Measurements from ENCODE around the gene KIR2DL1.
"Not testable (repeated sequence)": the region's sequence is repeated elsewhere in the genome, so short reads cannot be mapped to it uniquely, and the experiment has no call there.

Gene KIR2DL1

GRCh38 chr19:54825326-54825725 is 55.7 kb downstream of the KIR2DL1 start:
- POLR2A ChIA-PET; H3K9me3 ChIP-seq (ENCODE audit: control extremely low read depth in 1 of 5, control insufficient read depth in 4 of 5, insufficient read depth in 2 of 5, low read depth in 1 of 5, low read length in 4 of 5); H3K4me1 ChIP-seq (ENCODE audit: control extremely low read depth in 1 of 4, control insufficient read depth in 4 of 4, insufficient read depth in 4 of 4, low read length in 3 of 4); H3K4me3 ChIP-seq (ENCODE audit: control insufficient read depth in 1 of 7, extremely low read depth in 1 of 7, insufficient read depth in 4 of 7, low read depth in 2 of 7, low read length in 6 of 7); CTCF ChIA-PET; H3K36me3 ChIP-seq (ENCODE audit: control insufficient read depth in 4 of 4, insufficient read depth in 4 of 4, low read length in 3 of 4); H3K27ac ChIP-seq (ENCODE audit: insufficient read depth in 1 of 2, low read depth in 1 of 2, low read length in 2 of 2, poor library complexity in 1 of 2, severe bottlenecking in 2 of 2): not testable (repeated sequence)
- H3K27me3 ChIP-seq (replicated peaks in 2 of 5; ENCODE audit: control insufficient read depth in 4 of 5, insufficient read depth in 5 of 5, low read length in 4 of 5): peaks cover 0 to 13% (median 0%) of the 10 kb centered on the region in 5 experiments
- WGBS (ENCODE audit: insufficient coverage): 75% methylated on average over 3 of the region's 7 CpGs
- peak in 1 of 3 donors; percentile 8 for DNase-seq

- H3K4me1 ChIP-seq (ENCODE audit: control extremely low read depth in 1 of 4, control insufficient read depth in 4 of 4, insufficient read depth in 4 of 4, low read length in 3 of 4); DNase-seq; POLR2A ChIA-PET; H3K27ac ChIP-seq (ENCODE audit: insufficient read depth in 1 of 2, low read depth in 1 of 2, low read length in 2 of 2, poor library complexity in 1 of 2, severe bottlenecking in 2 of 2); H3K36me3 ChIP-seq (ENCODE audit: control insufficient read depth in 4 of 4, insufficient read depth in 4 of 4, low read length in 3 of 4); H3K27me3 ChIP-seq (replicated peaks in 2 of 5; ENCODE audit: control insufficient read depth in 4 of 5, insufficient read depth in 5 of 5, low read length in 4 of 5); CTCF ChIA-PET; H3K9me3 ChIP-seq (ENCODE audit: control extremely low read depth in 1 of 5, control insufficient read depth in 4 of 5, insufficient read depth in 2 of 5, low read depth in 1 of 5, low read length in 4 of 5); H3K4me3 ChIP-seq (ENCODE audit: control insufficient read depth in 1 of 7, extremely low read depth in 1 of 7, insufficient read depth in 4 of 7, low read depth in 2 of 7, low read length in 6 of 7): not testable (repeated sequence)
- 84% methylated on average over 5 of the region's 8 CpGs for WGBS (ENCODE audit: insufficient coverage)
Observed at GRCh38 chr19:54828064-54828463, 58.5 kb downstream of the KIR2DL1 start.

GRCh38 chr19:54832496-54832895 is 62.9 kb downstream of the KIR2DL1 start, which contains the start of gene KIR2DS4:
Gene KIR2DS4 (plus strand): TSS chr19:54832676.
- H3K27me3 ChIP-seq (replicated peaks in 2 of 5; ENCODE audit: control insufficient read depth in 4 of 5, insufficient read depth in 5 of 5, low read length in 4 of 5); CTCF ChIA-PET; H3K4me3 ChIP-seq (ENCODE audit: control insufficient read depth in 1 of 7, extremely low read depth in 1 of 7, insufficient read depth in 4 of 7, low read depth in 2 of 7, low read length in 6 of 7); H3K36me3 ChIP-seq (ENCODE audit: control insufficient read depth in 4 of 4, insufficient read depth in 4 of 4, low read length in 3 of 4); H3K9me3 ChIP-seq (ENCODE audit: control extremely low read depth in 1 of 5, control insufficient read depth in 4 of 5, insufficient read depth in 2 of 5, low read depth in 1 of 5, low read length in 4 of 5); POLR2A ChIA-PET; H3K4me1 ChIP-seq (ENCODE audit: control extremely low read depth in 1 of 4, control insufficient read depth in 4 of 4, insufficient read depth in 4 of 4, low read length in 3 of 4); DNase-seq; H3K27ac ChIP-seq (ENCODE audit: insufficient read depth in 1 of 2, low read depth in 1 of 2, low read length in 2 of 2, poor library complexity in 1 of 2, severe bottlenecking in 2 of 2): not testable (repeated sequence)
- WGBS (ENCODE audit: insufficient coverage): 100% methylated on average over 2 of the region's 14 CpGs
